Iris pigment epithelial cell (primary cell): ENCODE measurements around the gene CD93.

Source experiments
- DNase-seq: peaks from one replicate; pipeline ENCODE4 v3.0.0-alpha.2; 2011; ENCODE audit warnings: low read depth

The CD93 gene

DNA sequence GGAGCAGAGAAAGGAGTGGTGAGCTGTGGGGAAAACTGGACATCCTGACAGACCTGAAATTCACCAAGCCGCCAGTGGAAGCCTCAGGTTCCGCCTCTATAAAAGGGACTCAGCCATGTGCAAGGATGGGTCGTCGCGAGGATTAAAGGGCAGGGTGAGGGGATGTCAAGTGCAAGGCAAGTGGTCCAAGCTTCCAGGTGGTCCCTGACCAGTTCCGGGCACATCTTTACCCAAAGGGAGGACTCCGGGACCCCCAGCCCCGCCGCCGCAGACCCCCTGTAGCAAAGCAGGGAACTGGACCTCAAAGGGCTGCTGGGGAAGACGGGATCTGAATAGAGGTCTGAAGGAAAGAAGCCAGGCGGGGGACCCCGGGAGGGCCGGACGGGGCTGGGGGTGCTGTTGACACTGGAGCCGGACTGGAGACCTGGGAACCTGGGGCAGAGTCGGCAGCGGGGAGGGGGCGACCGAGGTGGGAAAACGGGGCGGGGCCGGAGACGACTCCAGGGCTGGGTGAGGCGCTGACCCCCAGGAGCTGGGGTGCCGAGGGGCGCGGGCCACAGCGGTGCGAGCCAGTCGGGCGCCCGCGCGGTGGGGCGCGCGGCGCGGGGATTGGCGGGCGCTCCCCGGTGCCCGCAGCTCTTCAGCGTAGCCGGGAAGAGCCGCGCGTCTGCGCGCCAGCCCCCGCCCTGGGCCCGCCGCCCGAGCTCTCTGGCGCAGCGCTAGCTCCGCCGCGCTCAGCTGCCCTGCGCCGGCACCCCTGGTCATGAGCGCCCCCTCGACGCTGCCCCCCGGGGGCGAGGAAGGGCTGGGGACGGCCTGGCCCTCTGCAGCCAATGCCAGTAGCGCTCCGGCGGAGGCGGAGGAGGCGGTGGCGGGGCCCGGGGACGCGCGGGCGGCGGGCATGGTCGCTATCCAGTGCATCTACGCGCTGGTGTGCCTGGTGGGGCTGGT lies 51.1 kb downstream of the CD93 start, which contains the start of gene SSTR4:
SSTR4 (plus strand) TSS at position 592 of the 951 bp plus-strand sequence; CDS start at position 764, 172 bp downstream.
- DNase-seq, result no peak

DNA sequence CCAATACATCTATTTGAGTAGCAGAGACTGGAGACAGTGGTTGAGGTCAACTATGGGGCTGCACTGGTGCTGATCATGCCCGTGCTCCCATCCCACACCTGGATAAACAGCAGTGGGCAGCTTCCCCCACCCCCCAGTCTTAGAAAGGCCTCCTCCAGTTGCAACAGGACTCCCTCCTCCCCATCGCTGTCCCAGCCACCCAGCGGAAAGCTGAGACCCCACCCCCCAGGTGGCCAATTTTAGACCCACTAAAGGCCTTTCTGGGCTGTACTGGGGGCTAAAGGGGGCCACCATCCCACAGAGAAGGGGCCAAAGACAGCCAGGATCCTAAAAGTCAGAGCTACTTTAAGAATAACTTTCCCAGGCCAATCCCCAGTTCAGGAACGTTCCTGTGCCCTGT lies 52.2 kb downstream of the CD93 start:
- DNase-seq, result no peak

DNA sequence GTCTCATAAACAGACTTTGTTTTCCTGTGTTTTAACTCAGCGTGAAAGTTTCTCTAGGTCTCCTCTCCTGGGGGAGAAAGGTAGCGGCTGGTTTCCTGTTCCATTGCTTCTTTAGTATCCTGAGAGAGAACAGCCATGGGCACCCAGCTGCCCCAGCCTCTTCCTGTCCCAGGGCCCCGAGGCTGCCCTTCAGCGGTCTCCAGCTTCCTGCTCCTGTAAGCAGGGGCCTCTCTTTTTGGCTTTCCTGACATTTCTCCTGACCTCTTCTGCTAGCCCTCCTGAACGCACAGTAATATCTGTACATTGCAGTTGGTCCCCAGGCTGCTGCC lies 53.4 kb downstream of the CD93 start:
- DNase-seq, result no peak

DNA sequence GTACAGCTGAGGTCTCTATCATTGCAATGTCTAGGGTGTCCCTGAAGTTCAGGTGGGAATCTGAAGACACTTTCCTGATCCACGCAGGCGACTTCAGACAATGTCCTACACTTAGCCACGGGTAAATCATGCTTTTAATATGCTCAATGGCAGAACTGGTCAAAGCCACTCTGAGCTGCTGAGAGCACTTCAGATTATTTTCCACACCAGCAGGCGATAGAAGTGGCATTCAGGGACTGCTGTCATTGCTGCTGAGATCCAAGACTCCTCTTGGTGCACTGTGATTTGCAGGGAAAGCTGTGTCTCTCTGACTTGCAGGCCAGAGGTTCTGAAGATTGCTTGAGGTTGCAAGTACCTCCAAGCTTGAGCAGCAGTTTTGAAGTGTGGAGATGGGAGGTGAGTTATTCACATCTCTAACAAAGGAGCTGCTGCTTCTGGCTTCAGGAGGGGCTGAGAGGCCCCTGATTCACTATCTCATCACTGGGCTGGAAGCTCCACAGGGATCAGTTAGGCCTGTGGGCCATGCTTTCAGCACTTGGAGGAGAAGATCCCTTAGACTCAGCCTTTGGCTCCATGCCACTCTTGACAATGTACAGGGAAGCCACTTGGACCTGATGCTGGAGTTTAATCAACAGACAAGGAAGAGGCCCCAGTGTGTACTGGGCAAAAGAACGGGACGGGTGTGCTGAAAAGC lies 53.9 kb downstream of the CD93 start:
- no peak for DNase-seq

DNA sequence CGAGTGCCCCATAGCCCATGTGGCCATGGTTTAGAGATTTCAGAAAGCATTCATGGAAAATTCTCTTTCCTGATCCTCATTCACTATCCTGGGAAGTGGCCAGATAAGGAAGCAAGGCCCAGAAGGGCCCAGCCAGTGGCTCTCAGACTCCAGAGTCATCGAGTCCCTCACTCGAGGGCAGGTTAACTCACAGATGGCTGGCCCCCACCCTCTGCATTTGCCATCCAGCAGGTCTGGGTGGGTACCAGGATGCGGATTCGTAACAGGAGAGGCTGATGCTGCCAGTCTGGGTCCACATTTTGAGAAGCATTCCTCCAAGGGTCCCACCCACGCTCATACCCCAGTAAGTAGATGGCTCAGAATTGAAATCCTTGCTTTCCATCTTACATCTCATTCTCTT lies 54.8 kb downstream of the CD93 start:
- no peak for DNase-seq
